GM04503 (cell line): ENCODE data around the gene NISCH.
"Not testable (repeated sequence)": the region's sequence is repeated elsewhere in the genome, so short reads cannot be mapped to it uniquely, and the experiment has no call there.

Source experiments
- DNase-seq: peaks from one replicate; pipeline ENCODE4 v3.0.0-alpha.2; 2012; ENCODE audit warnings: low read depth

The NISCH gene

GRCh38 chr3:52514576-52514975 lies 59.2 kb downstream of the NISCH start:
- DNase-seq: no peak

- no peak for DNase-seq
These were observed 59.8 kb downstream of the NISCH start for GRCh38 chr3:52515192-52515591.

- no peak for DNase-seq
These were observed 61.2 kb downstream of the NISCH start for GRCh38 chr3:52516509-52517195.

GRCh38 chr3:52517796-52518722 lies 62.7 kb downstream of the NISCH start:
- DNase-seq: no peak

GRCh38 chr3:52518723-52519444 lies 63.5 kb downstream of the NISCH start:
- DNase-seq: no peak

GRCh38 chr3:52519445-52520140 lies 64.2 kb downstream of the NISCH start:
- no peak for DNase-seq

- no peak for DNase-seq
These were observed 64.8 kb downstream of the NISCH start for GRCh38 chr3:52520141-52520667.

GRCh38 chr3:52520716-52521487 lies 65.5 kb downstream of the NISCH start:
- DNase-seq: no peak

GRCh38 chr3:52521488-52521824 lies 66.1 kb downstream of the NISCH start:
- DNase-seq: no peak

- DNase-seq: no peak
These were observed 66.7 kb downstream of the NISCH start for GRCh38 chr3:52521881-52522650.

- DNase-seq: no peak
These were observed 67.3 kb downstream of the NISCH start for GRCh38 chr3:52522651-52523251.

- no peak for DNase-seq
These were observed 68.2 kb downstream of the NISCH start for GRCh38 chr3:52523386-52524257.

- no peak for DNase-seq
These were observed 68.9 kb downstream of the NISCH start for GRCh38 chr3:52524258-52524751.

GRCh38 chr3:52524752-52525679 lies 69.6 kb downstream of the NISCH start:
- no peak for DNase-seq

GRCh38 chr3:52525680-52526561 lies 70.5 kb downstream of the NISCH start:
- DNase-seq: no peak

GRCh38 chr3:52526671-52527038 lies 71.3 kb downstream of the NISCH start:
- not testable (repeated sequence) for DNase-seq
